ENCODE data around the gene ASB15. TPM values are rescaled to one million over a fixed set of nuclear protein-coding genes. Genes with fewer than 3 reads are reported as not detected.

The ASB15 gene
- total RNA-seq, 2 experiments from 2014 or later: not detected

DNA sequence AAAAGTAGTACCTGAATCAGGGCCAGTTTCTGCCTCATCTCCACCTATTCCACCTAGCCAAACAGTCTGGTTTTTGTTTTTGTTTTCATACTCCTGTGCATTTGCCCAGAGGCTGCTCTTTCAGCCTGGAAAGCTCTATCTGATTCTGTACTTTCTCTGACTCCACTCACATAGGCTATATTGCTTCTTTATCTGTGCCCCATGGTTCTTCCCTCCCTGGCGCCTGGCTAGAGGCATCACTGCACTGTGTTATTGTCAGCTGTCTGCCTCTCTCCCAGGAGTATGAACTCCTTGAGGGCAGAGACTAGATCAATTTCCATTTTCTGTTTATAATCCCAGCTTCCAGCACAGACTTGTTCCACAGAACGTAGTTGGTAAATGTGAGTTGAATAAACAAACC, 49.0 kb downstream of the ASB15 start:
- H3K4me3 Mint-ChIP-seq: no peak overlapping the region
- no peak for DNase-seq
- H3K36me3 Mint-ChIP-seq: no peaks in the 10 kb centered on the region
- no peak for ATAC-seq
- H3K9me3 Mint-ChIP-seq (ENCODE audit: low read depth): no peaks in the 10 kb centered on the region
- no peaks in the 10 kb centered on the region for H3K4me1 Mint-ChIP-seq
- CTCF ChIA-PET: no interaction called here
- H3K27me3 Mint-ChIP-seq: peaks cover 27% of the 10 kb centered on the region
- H3K27ac Mint-ChIP-seq: no peak overlapping the region

DNA sequence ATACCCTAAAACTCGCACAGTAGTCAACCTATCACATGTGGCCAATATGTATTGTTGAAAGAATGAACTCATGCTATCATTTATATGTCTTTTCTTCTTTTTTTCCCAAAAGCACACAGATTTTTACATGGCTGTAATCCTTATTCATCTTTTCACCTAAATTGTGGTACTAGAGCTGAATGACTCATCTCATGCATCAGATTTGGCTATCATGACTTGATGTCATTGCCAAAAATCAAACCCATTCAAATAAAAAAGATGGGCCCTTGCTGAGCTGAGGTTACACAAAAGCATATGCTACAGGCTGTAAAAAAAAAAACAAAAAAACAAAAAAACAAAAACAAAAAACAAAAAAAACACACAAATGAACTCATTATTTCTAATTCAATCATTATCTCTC, 50.8 kb downstream of the ASB15 start:
- H3K9me3 Mint-ChIP-seq (ENCODE audit: low read depth): no peaks in the 10 kb centered on the region
- ATAC-seq (no peak), DNase-seq (no peak)
- CTCF ChIA-PET: interaction anchor here (0.7 kb wide), 1 partner anchor 207 kb away, joined by 3 read pairs; no protein-coding TSS in a partner anchor
- H3K4me1 Mint-ChIP-seq: no peaks in the 10 kb centered on the region
- no peaks in the 10 kb centered on the region for H3K36me3 Mint-ChIP-seq
- no peak overlapping the region for H3K4me3 Mint-ChIP-seq
- no peak overlapping the region for H3K27ac Mint-ChIP-seq
- peaks cover 15% of the 10 kb centered on the region for H3K27me3 Mint-ChIP-seq

DNA sequence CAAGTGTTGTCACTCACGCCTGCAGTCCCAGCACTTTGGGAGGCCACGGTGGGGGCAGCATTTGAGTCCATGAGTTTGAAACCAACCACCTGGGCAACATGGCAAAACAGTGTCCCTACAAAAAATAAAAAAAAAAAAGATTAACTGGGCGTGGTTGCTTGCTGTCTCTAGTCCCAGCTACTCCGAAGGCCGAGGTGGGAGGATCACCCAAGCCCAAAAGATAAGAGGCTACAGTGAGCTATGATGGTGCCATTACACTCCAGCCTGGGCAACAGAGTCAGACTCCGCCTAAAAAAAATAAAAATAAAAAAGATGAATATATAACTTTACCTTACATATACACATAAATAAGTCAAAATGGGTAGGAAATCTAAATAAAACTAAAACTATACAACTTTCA, 51.5 kb downstream of the ASB15 start:
- Mint-ChIP-seq H3K4me3 (no peak overlapping the region), H3K4me1 (no peaks in the 10 kb centered on the region), H3K9me3 (ENCODE audit: low read depth) (no peaks in the 10 kb centered on the region), H3K36me3 (no peaks in the 10 kb centered on the region), H3K27me3 (peaks cover 10% of the 10 kb centered on the region), H3K27ac (no peak overlapping the region)
- no peak for DNase-seq
- no peak for ATAC-seq
- CTCF ChIA-PET: interaction anchor here (0.7 kb wide), 1 partner anchor 206 kb away, joined by 3 read pairs; no protein-coding TSS in a partner anchor

DNA sequence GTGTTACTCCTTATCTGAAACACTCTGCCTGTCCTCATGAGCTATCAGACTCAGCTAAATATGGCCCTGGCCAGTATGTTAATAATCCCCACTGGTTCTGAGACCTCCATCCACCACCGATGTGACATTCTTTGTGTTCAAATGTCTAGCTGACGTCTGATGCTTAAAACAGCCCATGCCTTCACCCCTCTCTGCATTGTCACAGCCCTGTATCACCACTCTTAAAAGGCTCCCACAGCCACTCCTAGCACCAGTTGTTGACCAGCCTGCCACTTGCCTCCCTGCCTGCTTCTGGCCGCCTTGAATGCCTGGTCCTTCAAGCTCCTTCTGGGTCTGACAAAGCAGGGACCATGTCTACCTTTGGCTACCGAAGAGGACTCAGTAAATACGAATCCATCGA, 54.0 kb downstream of the ASB15 start, which contains the start of gene LMOD2:
TSS of gene LMOD2 (plus strand) at position 253 of the 400 bp plus-strand sequence. CDS start at position 351, 98 bp downstream.
- H3K9me3 Mint-ChIP-seq (ENCODE audit: low read depth): no peaks in the 10 kb centered on the region
- ATAC-seq (no peak), DNase-seq (no peak)
- H3K4me3 Mint-ChIP-seq: no peak within 1 kb of the TSS
- CTCF ChIA-PET: no interaction called here
- H3K4me1 Mint-ChIP-seq: no peaks in the 10 kb centered on the region
- no peak within 1 kb of the TSS for H3K27ac Mint-ChIP-seq
- no peaks in the 10 kb centered on the region for H3K36me3 Mint-ChIP-seq
- H3K27me3 Mint-ChIP-seq: peaks cover 9% of the 10 kb centered on the region

DNA sequence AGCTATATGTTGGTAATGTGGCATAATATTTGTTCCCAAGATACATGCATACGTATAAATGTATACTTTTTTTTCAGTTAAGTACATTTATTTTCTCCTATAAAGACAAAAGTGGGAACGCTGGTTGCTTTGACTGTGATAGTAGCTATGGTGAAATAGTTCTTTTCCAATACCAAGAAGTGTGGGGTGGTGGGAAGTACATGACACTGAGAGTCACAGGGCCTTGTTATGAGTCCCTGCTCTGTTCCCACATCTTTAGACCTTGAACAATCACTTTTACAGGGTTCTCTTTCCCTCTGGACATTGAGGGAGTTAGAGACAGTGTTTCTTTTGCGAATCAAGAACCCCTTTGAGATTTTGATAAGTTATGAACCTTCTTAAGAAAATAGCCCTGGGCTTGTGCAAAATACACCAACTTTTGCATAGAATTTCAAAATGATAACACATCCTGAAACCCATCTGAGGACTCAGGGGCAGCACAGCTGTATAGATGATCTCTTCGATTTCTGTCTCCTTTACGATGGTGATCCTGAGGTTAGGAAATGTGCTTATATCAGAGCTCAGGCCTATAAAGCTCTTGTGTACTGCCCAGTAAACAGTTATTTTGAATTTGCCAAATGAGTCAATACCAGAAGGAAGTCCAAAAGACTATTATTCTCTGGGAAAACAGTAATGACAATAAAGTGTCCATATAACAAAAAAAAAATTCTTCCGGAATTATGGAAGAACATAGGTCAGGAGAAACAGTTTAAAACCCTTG, 55.1 kb downstream of the ASB15 start:
- H3K27ac Mint-ChIP-seq: no peak overlapping the region
- H3K4me3 Mint-ChIP-seq: no peak overlapping the region
- CTCF ChIA-PET: interaction anchor here (0.6 kb wide), 1 partner anchor 8 kb away, joined by 3 read pairs; no protein-coding TSS in a partner anchor
- H3K36me3 Mint-ChIP-seq: no peaks in the 10 kb centered on the region
- ATAC-seq (no peak), DNase-seq (no peak)
- no peaks in the 10 kb centered on the region for H3K9me3 Mint-ChIP-seq (ENCODE audit: low read depth)
- H3K27me3 Mint-ChIP-seq: peaks cover 13% of the 10 kb centered on the region
- H3K4me1 Mint-ChIP-seq: no peaks in the 10 kb centered on the region

DNA sequence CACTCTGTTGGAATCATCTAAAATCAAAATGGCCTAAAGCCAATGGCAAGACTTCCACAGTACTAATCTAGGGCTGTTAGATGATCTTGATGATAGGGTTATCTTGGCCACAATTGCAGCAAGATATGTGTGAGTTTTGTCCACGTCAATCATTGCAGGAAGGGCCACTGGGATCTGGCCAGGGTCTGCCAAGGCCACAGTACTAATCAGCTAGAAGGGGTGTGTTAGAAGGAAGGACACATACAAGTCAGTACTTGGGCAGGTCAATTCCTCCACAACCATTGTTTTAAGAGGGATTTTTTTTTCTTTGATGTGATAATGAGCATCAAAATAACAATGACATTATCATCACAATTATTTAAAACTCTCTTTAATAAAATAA, 55.7 kb downstream of the ASB15 start:
- Mint-ChIP-seq H3K4me1 (no peaks in the 10 kb centered on the region), H3K4me3 (no peak overlapping the region), H3K27me3 (peaks cover 12% of the 10 kb centered on the region), H3K9me3 (ENCODE audit: low read depth) (no peaks in the 10 kb centered on the region), H3K36me3 (no peaks in the 10 kb centered on the region), H3K27ac (no peak overlapping the region)
- CTCF ChIA-PET: interaction anchor here (0.6 kb wide), 1 partner anchor 9 kb away, joined by 3 read pairs; no protein-coding TSS in a partner anchor
- ATAC-seq: no peak
- no peak for DNase-seq

DNA sequence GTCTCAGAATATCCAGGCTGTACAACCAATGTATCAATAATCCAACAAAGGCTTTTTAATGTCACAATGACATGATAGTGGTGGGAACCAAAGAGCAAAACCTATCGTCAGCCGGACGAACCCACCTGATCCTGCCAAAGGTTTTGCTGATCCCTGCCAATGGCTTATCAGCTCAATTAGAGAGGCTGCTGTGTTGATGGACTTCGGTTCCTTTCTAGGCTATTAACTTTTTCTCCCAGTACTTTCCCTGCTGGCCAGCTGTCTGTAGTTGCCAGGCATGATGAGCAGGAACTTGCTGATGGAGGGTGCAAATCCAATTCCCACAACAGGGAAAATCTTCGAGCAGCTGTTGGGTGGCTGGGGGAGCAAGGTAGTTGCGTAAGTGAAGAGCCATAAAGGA, 56.4 kb downstream of the ASB15 start:
- H3K27me3 Mint-ChIP-seq: peaks cover 19% of the 10 kb centered on the region
- no peaks in the 10 kb centered on the region for H3K36me3 Mint-ChIP-seq
- no peak overlapping the region for H3K27ac Mint-ChIP-seq
- ATAC-seq (no peak), DNase-seq (no peak)
- no peaks in the 10 kb centered on the region for H3K9me3 Mint-ChIP-seq (ENCODE audit: low read depth)
- CTCF ChIA-PET: no interaction called here
- no peaks in the 10 kb centered on the region for H3K4me1 Mint-ChIP-seq
- no peak overlapping the region for H3K4me3 Mint-ChIP-seq

DNA sequence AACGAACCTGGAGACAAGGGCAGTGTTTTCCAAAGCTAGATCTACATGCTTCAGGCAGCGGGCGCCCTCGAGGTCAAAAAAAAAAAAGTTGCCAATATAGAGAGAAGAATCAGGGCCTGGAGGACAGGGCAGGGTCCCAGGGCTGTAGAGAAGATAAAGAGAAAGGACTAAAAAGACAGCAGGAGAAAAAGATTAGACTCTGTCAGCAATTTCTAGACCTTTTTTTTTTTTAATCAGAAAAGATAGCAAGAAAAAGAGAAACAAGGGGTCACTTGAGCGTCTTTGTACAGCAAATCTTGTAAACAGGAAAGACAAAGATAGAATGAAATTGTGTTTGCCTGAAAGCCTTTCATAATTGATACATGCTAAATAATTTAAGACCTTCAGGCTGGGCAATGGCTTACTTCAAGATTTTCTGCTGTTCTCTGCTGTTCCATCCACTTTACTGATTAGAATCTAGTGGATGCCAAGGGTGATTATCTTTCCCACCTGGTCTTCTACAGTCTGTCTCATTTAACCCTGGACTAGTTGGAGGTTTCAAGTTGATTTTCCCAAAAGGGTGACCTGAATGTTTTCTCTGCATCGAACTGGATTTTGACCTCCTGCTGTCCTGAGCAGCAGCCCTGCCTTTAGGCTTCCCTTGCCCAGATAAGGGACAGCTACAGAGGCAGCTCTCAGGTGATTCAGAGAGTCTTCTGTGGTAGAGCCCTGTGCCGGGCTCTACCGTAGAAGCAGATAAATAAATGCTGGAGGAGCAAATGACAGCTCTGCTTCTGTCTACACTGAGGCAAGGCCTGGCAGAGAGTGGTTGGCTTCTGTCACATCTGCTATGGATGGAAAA, 59.1 kb downstream of the ASB15 start:
- Mint-ChIP-seq H3K36me3 (no peaks in the 10 kb centered on the region), H3K27ac (no peak overlapping the region), H3K4me1 (no peaks in the 10 kb centered on the region), H3K27me3 (peaks cover 33% of the 10 kb centered on the region), H3K4me3 (no peak overlapping the region), H3K9me3 (ENCODE audit: low read depth) (no peaks in the 10 kb centered on the region)
- CTCF ChIA-PET: interaction anchor here (1.4 kb wide), 1 partner anchor 205 kb away, joined by 4 read pairs; no protein-coding TSS in a partner anchor
- DNase-seq (no peak), ATAC-seq (no peak)

DNA sequence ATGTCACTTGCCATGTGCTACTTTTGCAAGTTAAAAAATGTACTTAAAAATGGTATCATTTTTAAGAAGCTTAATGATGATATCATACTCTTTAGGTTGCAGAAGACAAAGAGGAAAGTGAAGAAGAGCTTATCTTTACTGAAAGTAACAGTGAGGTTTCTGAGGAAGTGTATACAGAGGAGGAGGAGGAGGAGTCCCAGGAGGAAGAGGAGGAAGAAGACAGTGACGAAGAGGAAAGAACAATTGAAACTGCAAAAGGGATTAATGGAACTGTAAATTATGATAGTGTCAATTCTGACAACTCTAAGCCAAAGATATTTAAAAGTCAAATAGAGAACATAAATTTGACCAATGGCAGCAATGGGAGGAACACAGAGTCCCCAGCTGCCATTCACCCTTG, 60.1 kb downstream of the ASB15 start:
- Mint-ChIP-seq H3K9me3 (ENCODE audit: low read depth) (no peaks in the 10 kb centered on the region), H3K36me3 (no peaks in the 10 kb centered on the region), H3K4me3 (no peak overlapping the region), H3K4me1 (no peaks in the 10 kb centered on the region), H3K27ac (no peak overlapping the region), H3K27me3 (peaks cover 35% of the 10 kb centered on the region)
- ATAC-seq: no peak
- DNase-seq: no peak
- CTCF ChIA-PET: interaction anchor here (1.4 kb wide), 1 partner anchor 204 kb away, joined by 4 read pairs; no protein-coding TSS in a partner anchor

DNA sequence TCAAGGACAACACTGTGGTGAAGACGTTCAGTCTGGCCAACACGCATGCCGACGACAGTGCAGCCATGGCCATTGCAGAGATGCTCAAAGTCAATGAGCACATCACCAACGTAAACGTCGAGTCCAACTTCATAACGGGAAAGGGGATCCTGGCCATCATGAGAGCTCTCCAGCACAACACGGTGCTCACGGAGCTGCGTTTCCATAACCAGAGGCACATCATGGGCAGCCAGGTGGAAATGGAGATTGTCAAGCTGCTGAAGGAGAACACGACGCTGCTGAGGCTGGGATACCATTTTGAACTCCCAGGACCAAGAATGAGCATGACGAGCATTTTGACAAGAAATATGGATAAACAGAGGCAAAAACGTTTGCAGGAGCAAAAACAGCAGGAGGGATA, 60.7 kb downstream of the ASB15 start:
- no peak for ATAC-seq
- no peak overlapping the region for H3K4me3 Mint-ChIP-seq

DNA sequence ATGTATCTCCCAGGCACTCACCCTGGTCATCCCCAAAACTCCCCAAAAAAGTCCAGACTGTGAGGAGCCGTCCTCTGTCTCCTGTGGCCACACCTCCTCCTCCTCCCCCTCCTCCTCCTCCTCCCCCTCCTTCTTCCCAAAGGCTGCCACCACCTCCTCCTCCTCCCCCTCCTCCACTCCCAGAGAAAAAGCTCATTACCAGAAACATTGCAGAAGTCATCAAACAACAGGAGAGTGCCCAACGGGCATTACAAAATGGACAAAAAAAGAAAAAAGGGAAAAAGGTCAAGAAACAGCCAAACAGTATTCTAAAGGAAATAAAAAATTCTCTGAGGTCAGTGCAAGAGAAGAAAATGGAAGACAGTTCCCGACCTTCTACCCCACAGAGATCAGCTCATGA, 61.1 kb downstream of the ASB15 start:
- H3K4me1 Mint-ChIP-seq: no peaks in the 10 kb centered on the region
- H3K36me3 Mint-ChIP-seq: no peaks in the 10 kb centered on the region
- no peaks in the 10 kb centered on the region for H3K9me3 Mint-ChIP-seq (ENCODE audit: low read depth)
- H3K27me3 Mint-ChIP-seq: peaks cover 38% of the 10 kb centered on the region
- CTCF ChIA-PET: no interaction called here
- no peak overlapping the region for H3K27ac Mint-ChIP-seq
- no peak for ATAC-seq
- DNase-seq: no peak
- no peak overlapping the region for H3K4me3 Mint-ChIP-seq

More for the DNA sequence above, 60.7 kb downstream of the ASB15 start:
- Mint-ChIP-seq H3K9me3 (ENCODE audit: low read depth) (no peaks in the 10 kb centered on the region), H3K27me3 (peaks cover 38% of the 10 kb centered on the region), H3K27ac (no peak overlapping the region), H3K4me1 (no peaks in the 10 kb centered on the region), H3K36me3 (no peaks in the 10 kb centered on the region)
- no peak for DNase-seq
- CTCF ChIA-PET: no interaction called here

DNA sequence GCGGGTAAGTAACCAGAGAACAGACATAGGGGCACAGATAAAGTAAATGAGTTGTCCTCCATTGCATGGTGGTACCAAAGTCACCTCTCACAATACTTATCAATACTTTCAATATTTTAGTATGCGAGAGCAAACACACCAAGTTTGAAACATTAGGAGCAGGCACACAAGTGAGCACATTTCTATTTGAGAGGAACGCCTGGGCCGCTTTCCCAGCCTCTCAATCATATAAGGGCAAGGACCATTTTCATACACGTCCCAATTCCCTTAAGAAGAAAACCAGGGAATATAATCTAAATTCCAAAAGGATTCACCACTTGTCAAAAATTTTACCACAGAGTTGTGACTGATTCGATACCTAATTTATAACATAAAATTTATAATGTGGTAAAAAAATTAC, 61.6 kb downstream of the ASB15 start:
- CTCF ChIA-PET: no interaction called here
- H3K27ac Mint-ChIP-seq: no peak overlapping the region
- no peak for DNase-seq
- no peaks in the 10 kb centered on the region for H3K36me3 Mint-ChIP-seq
- no peaks in the 10 kb centered on the region for H3K4me1 Mint-ChIP-seq
- no peak for ATAC-seq
- peaks cover 38% of the 10 kb centered on the region for H3K27me3 Mint-ChIP-seq
- H3K4me3 Mint-ChIP-seq: no peak overlapping the region
- no peaks in the 10 kb centered on the region for H3K9me3 Mint-ChIP-seq (ENCODE audit: low read depth)

DNA sequence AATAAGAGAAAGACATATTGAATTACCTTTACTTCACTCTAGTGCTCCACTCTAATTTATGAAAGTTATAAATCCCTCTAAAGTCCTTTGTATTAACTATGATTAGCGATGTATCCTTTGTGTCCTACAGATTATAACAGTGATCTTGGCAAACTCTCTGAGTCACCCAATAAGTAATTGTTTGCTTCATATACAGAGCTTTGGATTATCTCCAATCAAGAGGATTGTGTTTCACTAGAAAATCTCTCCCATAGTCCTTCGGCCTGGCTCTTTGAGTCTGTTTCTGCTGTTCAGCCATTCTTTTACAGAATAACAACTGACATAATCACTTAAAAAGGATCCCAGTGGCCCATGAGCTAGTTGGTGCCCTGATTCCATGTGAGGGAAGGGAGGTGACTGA, 63.5 kb downstream of the ASB15 start:
- H3K4me1 Mint-ChIP-seq: no peaks in the 10 kb centered on the region
- CTCF ChIA-PET: interaction anchor here (1.0 to 1.2 kb wide), 2 partner anchors 17 to 200 kb away, joined by 3 read pairs; no protein-coding TSS in a partner anchor

More for the DNA sequence above, 63.5 kb downstream of the ASB15 start:
- no peaks in the 10 kb centered on the region for H3K36me3 Mint-ChIP-seq
- no peak overlapping the region for H3K4me3 Mint-ChIP-seq
- H3K27ac Mint-ChIP-seq: no peak overlapping the region
- no peak for ATAC-seq
- no peaks in the 10 kb centered on the region for H3K9me3 Mint-ChIP-seq (ENCODE audit: low read depth)
- H3K27me3 Mint-ChIP-seq: peaks cover 35% of the 10 kb centered on the region
- DNase-seq: no peak

Data from activated CD8-positive, alpha-beta memory T cell treated with anti-CD3 and anti-CD28 coated beads, Interleukin-2, amount 10 ng/mL, durations not matched to agents 7 days and 5 days (primary cell).